Lower lobe of right lung (tissue), 2 donors: Measurements from ENCODE around the gene NME1. TPM values are rescaled to one million over a fixed set of nuclear protein-coding genes. Genes with fewer than 3 reads are reported as not detected.
A peak's percentile ranks its signal among the peaks of the same experiment; 100 is the strongest.

Source experiments
- ATAC-seq, 2 donors: fragments of 200-7000 bp; cut with Tn5 transposase; one replicate each; pipeline ENCODE4 v1.9.1; 2020 to 2022; ENCODE audit warnings: mild to moderate bottlenecking in 2 of 2, moderate library complexity in 2 of 2
- DNase-seq: peaks from one replicate; pipeline ENCODE4 v3.0.0-alpha.2; 2020
- H3K27ac ChIP-seq: fragments of 200-600 bp; one replicate; pipeline ENCODE4 v1.8.0; 2022
- H3K27me3 ChIP-seq: fragments of 200-600 bp; one replicate; pipeline ENCODE4 v1.8.0; 2022; ENCODE audit warnings: low read depth
- H3K36me3 ChIP-seq: fragments of 200-600 bp; one replicate; pipeline ENCODE4 v1.8.0; 2022; ENCODE audit warnings: mild to moderate bottlenecking
- H3K4me1 ChIP-seq: fragments of 200-600 bp; one replicate; pipeline ENCODE4 v1.8.0; 2022
- H3K4me3 ChIP-seq: fragments of 200-600 bp; one replicate; pipeline ENCODE4 v1.8.0; 2022; ENCODE audit warnings: mild to moderate bottlenecking
- H3K9me3 ChIP-seq: fragments of 200-600 bp; one replicate; pipeline ENCODE4 v1.8.0; 2022
- CTCF ChIP-seq: fragments of 200-600 bp; IDR thresholded peaks from one replicate; pipeline ENCODE4 v1.8.0; 2022; ENCODE audit warnings: antibody characterized with exemption, mild to moderate bottlenecking
- intact Hi-C: fragments of 100-400 bp; cut with DNase I; formaldehyde crosslinking; loops from one replicate; pipeline ENCODE4 v1.11.0; 2022
- total RNA-seq: library from RNA; stranded (reverse); fragmentation: NEBNext Ultra II Directional; extraction: Animal tissue kit (Norgen Biotek cat#: 25700); gene quantifications from one replicate; pipeline ENCODE4 v1.2.1, GENCODE V29; 2021
- donor health status: DM: no; HTN: yes; CAD: no; lungs with severe emphysema.

NME1 gene
- total RNA-seq, 1 donor from 2014 or later: 24.0 TPM

- no peak for ATAC-seq
- TF ChIP-seq CTCF: no peak
- Histone ChIP-seq H3K27me3 (no peaks in the 10 kb centered on the region), H3K9me3 (no peaks in the 10 kb centered on the region), H3K4me3 (no peak overlapping the region), H3K4me1 (peaks cover 29% of the 10 kb centered on the region), H3K36me3 (no peaks in the 10 kb centered on the region), H3K27ac (peak overlapping the region; percentile 24)
- intact Hi-C loops: no loop called here
- DNase-seq: no peak
Measured at GRCh38 chr17:51124640-51125503, 28.5 kb upstream of the NME1 start.

DNA sequence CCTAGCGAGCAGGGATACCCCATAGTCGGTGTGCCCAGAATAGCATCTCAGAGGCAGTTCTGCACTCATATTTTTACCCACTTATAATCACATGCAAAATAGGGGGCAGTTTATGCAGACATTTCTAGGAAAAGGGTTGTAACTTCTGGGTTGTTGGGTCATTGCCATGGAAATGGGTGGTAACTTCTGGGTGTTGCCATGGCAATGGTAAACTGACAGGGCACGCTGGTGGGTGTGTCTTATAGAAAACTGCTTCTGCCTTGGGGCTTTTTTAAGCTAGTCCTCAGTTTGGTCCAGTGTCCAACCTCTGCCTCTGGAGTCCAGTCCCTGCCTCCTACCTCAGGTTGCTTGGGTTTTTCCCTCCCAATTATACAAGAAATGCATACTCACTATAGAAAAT, 25.3 kb upstream of the NME1 start:
- intact Hi-C loops: no loop called here
- DNase-seq (no peak), ATAC-seq (peak in 1 of 2 donors; percentile 45)
- H3K27me3 ChIP-seq: no peaks in the 10 kb centered on the region
- no peaks in the 10 kb centered on the region for H3K9me3 ChIP-seq
- TF ChIP-seq CTCF: no peak
- no peaks in the 10 kb centered on the region for H3K36me3 ChIP-seq
- H3K27ac ChIP-seq: no peak overlapping the region
- no peak overlapping the region for H3K4me3 ChIP-seq
- H3K4me1 ChIP-seq: peaks cover 29% of the 10 kb centered on the region

DNA sequence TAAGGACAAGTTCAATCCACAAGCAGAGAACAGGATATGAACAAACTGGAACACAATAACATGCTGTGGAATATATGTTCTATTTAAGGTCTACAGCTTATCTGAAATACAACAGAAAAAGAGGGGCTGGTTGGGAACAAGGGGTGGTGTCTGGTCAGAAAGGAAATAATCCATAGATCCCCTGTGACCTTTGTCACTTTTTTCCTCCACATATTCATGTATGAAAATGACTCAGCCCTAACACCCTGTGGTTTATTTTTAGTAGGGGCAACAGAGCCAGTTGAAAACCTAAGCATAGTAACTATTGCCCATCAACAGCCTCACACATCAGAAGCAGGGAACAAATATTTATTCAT, 20.4 kb upstream of the NME1 start:
- intact Hi-C loops: no loop called here
- TF ChIP-seq CTCF: no peak

GRCh38 chr17:51133365-51133764, 20.0 kb upstream of the NME1 start:
- ATAC-seq: no peak
- H3K4me3 ChIP-seq: no peak overlapping the region
- DNase-seq: no peak
- no peaks in the 10 kb centered on the region for H3K27me3 ChIP-seq
- H3K9me3 ChIP-seq: no peaks in the 10 kb centered on the region
- no peak overlapping the region for H3K27ac ChIP-seq
- intact Hi-C loops: no loop called here
- no peaks in the 10 kb centered on the region for H3K36me3 ChIP-seq
- TF ChIP-seq CTCF: no peak
- H3K4me1 ChIP-seq: peaks cover 9% of the 10 kb centered on the region

More for the DNA sequence above, 20.4 kb upstream of the NME1 start:
- Histone ChIP-seq H3K27ac (no peak overlapping the region), H3K36me3 (no peaks in the 10 kb centered on the region), H3K27me3 (no peaks in the 10 kb centered on the region), H3K9me3 (no peaks in the 10 kb centered on the region), H3K4me1 (peaks cover 12% of the 10 kb centered on the region), H3K4me3 (no peak overlapping the region)
- DNase-seq (no peak), ATAC-seq (peak in 1 of 2 donors; percentile 41)

- Histone ChIP-seq H3K27ac (no peak overlapping the region), H3K9me3 (no peaks in the 10 kb centered on the region), H3K4me3 (no peak overlapping the region), H3K27me3 (no peaks in the 10 kb centered on the region), H3K4me1 (peaks cover 9% of the 10 kb centered on the region), H3K36me3 (no peaks in the 10 kb centered on the region)
- intact Hi-C loops: no loop called here
- DNase-seq: no peak
- ATAC-seq: no peak
- no peak for TF ChIP-seq CTCF
Measured at GRCh38 chr17:51135956-51136355, 17.4 kb upstream of the NME1 start.
